DOHH2 (cell line): ENCODE results near the gene SLC1A1.

ENCODE experiments used
- H3F3A ChIP-seq: fragments of 200-600 bp; sonication (generic), shearing (Covaris generic); 2 replicates; pipeline ENCODE4 v1.6.0; 2016; ENCODE audit warnings: antibody characterized with exemption, mild to moderate bottlenecking; ENCODE audit not compliant: control insufficient read depth, insufficient read depth
- H3K27ac ChIP-seq: fragments of 200-600 bp; sonication (generic); 2 replicates; pipeline ENCODE4 v1.5.1; 2014; ENCODE audit warnings: low read depth, mild to moderate bottlenecking, low read length, moderate library complexity
- H3K27me3 ChIP-seq: fragments of 200-600 bp; sonication (generic); 2 replicates; pipeline ENCODE4 v1.6.1; 2014; ENCODE audit warnings: mild to moderate bottlenecking, low read length, mixed read lengths; ENCODE audit not compliant: control insufficient read depth
- H3K36me3 ChIP-seq: fragments of 200-600 bp; sonication (generic); 2 replicates; pipeline ENCODE4 v1.6.1; 2014; ENCODE audit warnings: mild to moderate bottlenecking, low read length, moderate library complexity, mixed read lengths; ENCODE audit not compliant: control insufficient read depth
- H3K4me1 ChIP-seq: fragments of 200-600 bp; sonication (generic); 2 replicates; pipeline ENCODE4 v1.6.1; 2014; ENCODE audit warnings: mild to moderate bottlenecking, low read length, mixed read lengths; ENCODE audit not compliant: control insufficient read depth
- H3K4me2 ChIP-seq: fragments of 200-600 bp; sonication (generic); 2 replicates; pipeline ENCODE4 v1.6.0; 2014; ENCODE audit warnings: mild to moderate bottlenecking, low read length, moderate library complexity
- H3K4me3 ChIP-seq: fragments of 200-600 bp; sonication (generic); 2 replicates; pipeline ENCODE4 v1.5.1; 2014; ENCODE audit warnings: mild to moderate bottlenecking, low read length, mixed read lengths
- H3K79me2 ChIP-seq: fragments of 200-600 bp; sonication (generic); 2 replicates; pipeline ENCODE4 v1.6.1; 2014; ENCODE audit warnings: mild to moderate bottlenecking, low read length, mixed read lengths; ENCODE audit not compliant: control insufficient read depth
- H3K9me2 ChIP-seq: fragments of 200-600 bp; sonication (generic); replicated peaks from 2 replicates; pipeline ENCODE4 v1.6.1; 2014; ENCODE audit warnings: mild to moderate bottlenecking, low read length, mixed read lengths; ENCODE audit not compliant: control insufficient read depth
- H3K9me3 ChIP-seq: fragments of 200-600 bp; sonication (generic); 2 replicates; pipeline ENCODE4 v1.6.1; 2014; ENCODE audit warnings: antibody characterized with exemption, low read length, mixed read lengths; ENCODE audit not compliant: control insufficient read depth, insufficient read depth
- H4K20me1 ChIP-seq: fragments of 200-600 bp; sonication (generic); 2 replicates; pipeline ENCODE4 v1.6.0; 2014; ENCODE audit warnings: low read depth, mild to moderate bottlenecking, antibody characterized with exemption, low read length, moderate library complexity; ENCODE audit not compliant: control insufficient read depth, insufficient read depth
- EZH2phosphoT487 ChIP-seq: fragments of 200-600 bp; sonication (generic); IDR thresholded peaks from 2 replicates; pipeline ENCODE4 v1.6.1; 2017; ENCODE audit warnings: borderline replicate concordance, mild to moderate bottlenecking, antibody characterized with exemption, low read length, moderate library complexity, mixed read lengths
- TF ChIP-seq, protein P1 (sequence below): fragments of 200-600 bp; sonication (generic); IDR thresholded peaks from one replicate; pipeline ENCODE4 v1.5.1; 2014; ENCODE audit warnings: antibody characterized with exemption, mild to moderate bottlenecking, low read depth, low read length; ENCODE audit not compliant: poor library complexity, severe bottlenecking

SLC1A1 gene

DNA sequence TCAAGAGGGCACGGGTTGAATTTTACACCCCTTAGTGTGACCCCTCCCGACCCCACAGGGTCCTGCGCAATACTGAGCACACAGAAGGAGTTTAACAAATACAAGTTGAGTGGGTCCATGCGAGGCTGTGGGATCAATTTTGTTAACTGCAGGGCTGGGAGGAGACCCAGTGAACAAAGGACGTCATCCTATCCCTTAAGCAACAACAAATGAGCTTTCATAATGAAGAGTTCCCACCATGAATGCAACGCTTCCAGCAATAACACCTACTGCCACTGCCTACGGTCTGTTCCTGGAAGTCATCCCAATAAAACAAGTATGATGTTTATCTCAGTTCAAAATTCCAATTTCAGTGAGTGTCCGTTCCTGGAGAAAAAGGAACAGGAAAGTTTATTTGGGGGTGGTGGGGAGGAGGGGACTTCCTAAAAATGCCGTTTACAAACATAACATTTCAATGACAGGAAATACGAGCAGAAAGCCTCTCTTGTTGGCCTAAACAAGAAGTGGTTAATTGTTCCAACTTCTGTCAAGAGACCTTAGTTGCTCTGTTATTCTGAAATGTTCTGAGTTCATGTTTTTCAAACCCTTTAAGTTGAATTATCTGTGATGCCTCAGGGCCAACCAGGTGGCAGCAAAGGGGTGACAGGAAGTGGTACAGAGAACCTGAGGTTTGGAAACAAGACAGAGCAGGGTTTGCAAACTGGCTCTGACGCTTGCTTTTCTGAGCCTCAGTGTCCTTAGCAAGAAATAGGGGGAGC, 106.1 kb downstream of the SLC1A1 start:
- H4K20me1 ChIP-seq: no peaks in the 10 kb centered on the region
- H3K27ac ChIP-seq: no peak overlapping the region
- no peaks in the 10 kb centered on the region for H3F3A ChIP-seq
- peaks cover 6% of the 10 kb centered on the region; the same call in 1 of the 2 replicates for H3K4me1 ChIP-seq
- H3K9me2 ChIP-seq: no peaks in the 10 kb centered on the region
- H3K27me3 ChIP-seq: no peaks in the 10 kb centered on the region
- no peak for TF ChIP-seq EZH2phosphoT487
- TF ChIP-seq, protein P1, sequence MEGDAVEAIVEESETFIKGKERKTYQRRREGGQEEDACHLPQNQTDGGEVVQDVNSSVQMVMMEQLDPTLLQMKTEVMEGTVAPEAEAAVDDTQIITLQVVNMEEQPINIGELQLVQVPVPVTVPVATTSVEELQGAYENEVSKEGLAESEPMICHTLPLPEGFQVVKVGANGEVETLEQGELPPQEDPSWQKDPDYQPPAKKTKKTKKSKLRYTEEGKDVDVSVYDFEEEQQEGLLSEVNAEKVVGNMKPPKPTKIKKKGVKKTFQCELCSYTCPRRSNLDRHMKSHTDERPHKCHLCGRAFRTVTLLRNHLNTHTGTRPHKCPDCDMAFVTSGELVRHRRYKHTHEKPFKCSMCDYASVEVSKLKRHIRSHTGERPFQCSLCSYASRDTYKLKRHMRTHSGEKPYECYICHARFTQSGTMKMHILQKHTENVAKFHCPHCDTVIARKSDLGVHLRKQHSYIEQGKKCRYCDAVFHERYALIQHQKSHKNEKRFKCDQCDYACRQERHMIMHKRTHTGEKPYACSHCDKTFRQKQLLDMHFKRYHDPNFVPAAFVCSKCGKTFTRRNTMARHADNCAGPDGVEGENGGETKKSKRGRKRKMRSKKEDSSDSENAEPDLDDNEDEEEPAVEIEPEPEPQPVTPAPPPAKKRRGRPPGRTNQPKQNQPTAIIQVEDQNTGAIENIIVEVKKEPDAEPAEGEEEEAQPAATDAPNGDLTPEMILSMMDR: no peak
- H3K9me3 ChIP-seq: no peaks in the 10 kb centered on the region
- no peak overlapping the region for H3K4me2 ChIP-seq
- no peak overlapping the region for H3K4me3 ChIP-seq
- no peaks in the 10 kb centered on the region for H3K79me2 ChIP-seq
- H3K36me3 ChIP-seq: no peaks in the 10 kb centered on the region

DNA sequence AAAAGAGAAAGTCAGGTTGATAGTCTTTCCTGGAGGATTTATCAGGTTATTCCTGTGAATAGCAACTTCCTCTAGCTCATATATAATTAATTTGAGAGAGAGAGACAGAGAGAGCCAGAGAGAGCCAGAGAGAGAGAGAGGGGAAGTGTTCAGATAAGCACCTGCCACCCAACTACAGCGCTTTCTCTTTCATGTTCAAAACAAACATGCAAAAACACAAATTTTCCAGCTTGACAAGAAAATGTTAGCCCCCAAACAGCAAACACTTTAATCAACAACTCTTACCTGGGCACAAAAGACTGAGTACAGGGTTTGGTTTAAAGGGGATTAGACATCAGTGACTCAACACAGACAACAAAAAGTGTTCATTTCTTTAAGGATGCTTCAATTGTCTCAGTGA, 110.1 kb downstream of the SLC1A1 start:
- H3K4me2 ChIP-seq: no peak overlapping the region
- H3K79me2 ChIP-seq: no peaks in the 10 kb centered on the region
- no peaks in the 10 kb centered on the region for H3K36me3 ChIP-seq
- H3K9me2 ChIP-seq: no peaks in the 10 kb centered on the region
- H3F3A ChIP-seq: no peaks in the 10 kb centered on the region
- H4K20me1 ChIP-seq: no peaks in the 10 kb centered on the region
- H3K27ac ChIP-seq: no peak overlapping the region
- peaks cover 6% of the 10 kb centered on the region; the same call in 1 of the 2 replicates for H3K4me1 ChIP-seq
- TF ChIP-seq, protein P1: no peak
- TF ChIP-seq EZH2phosphoT487: no peak
- no peak overlapping the region for H3K4me3 ChIP-seq
- H3K27me3 ChIP-seq: no peaks in the 10 kb centered on the region
- H3K9me3 ChIP-seq: no peaks in the 10 kb centered on the region

DNA sequence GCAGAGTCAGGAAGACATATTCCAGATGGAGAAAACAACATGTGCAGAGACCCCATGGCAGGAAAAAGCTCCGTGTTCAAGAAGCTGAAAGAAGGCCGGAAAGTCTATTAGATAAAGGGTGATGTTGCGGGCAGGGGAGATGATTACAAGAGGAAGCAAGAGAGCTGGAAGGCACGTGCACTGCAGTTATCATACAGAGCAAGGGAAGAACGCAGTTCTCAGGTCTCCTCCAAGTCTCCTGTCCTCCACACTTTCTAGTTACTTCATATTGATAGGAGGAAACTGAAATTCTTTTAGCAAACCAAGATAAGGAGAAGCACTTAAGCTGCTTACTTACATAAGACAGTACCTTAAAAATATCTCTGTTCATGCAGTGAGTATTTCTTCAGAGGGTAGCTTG, 113.6 kb downstream of the SLC1A1 start:
- no peak overlapping the region for H3K4me3 ChIP-seq
- no peak overlapping the region for H3K27ac ChIP-seq
- no peaks in the 10 kb centered on the region for H4K20me1 ChIP-seq
- H3K27me3 ChIP-seq: no peaks in the 10 kb centered on the region
- no peaks in the 10 kb centered on the region for H3K4me1 ChIP-seq
- no peaks in the 10 kb centered on the region for H3K36me3 ChIP-seq
- no peak overlapping the region for H3K4me2 ChIP-seq
- no peaks in the 10 kb centered on the region for H3K9me3 ChIP-seq
- H3F3A ChIP-seq: no peaks in the 10 kb centered on the region
- no peaks in the 10 kb centered on the region for H3K79me2 ChIP-seq
- TF ChIP-seq EZH2phosphoT487: no peak
- TF ChIP-seq, protein P1: no peak
- H3K9me2 ChIP-seq: no peaks in the 10 kb centered on the region
